NB4 (cell line): ENCODE results near the gene HTR1E.

Source experiments
- CTCF ChIP-seq: IDR thresholded peaks from one replicate; pipeline ENCODE4 v1.5.1; 2012; ENCODE audit warnings: low read depth, low read length
- MAX ChIP-seq: IDR thresholded peaks from 2 replicates; pipeline ENCODE4 v1.6.1; 2011; ENCODE audit warnings: low read depth, low read length
- POLR2A ChIP-seq: IDR thresholded peaks from 2 replicates; pipeline ENCODE4 v1.6.1; 2011; ENCODE audit warnings: mild to moderate bottlenecking; ENCODE audit not compliant: insufficient read length; ENCODE audit errors: extremely low read depth

- TF ChIP-seq MAX: no peak
- TF ChIP-seq CTCF: no peak
- TF ChIP-seq POLR2A: no peak
Measured at GRCh38 chr6:86888301-86888700, 49.0 kb upstream of the HTR1E start.
